ENCODE measurements around the gene GRID2.

GRCh38 chr4:92522356-92522755, 218.6 kb downstream of the GRID2 start:
- TF ChIP-seq POLR2AphosphoS5 (IDR thresholded peaks at IDR 0.05; ENCODE audit: low read depth, low read length) (no peak), TAF1 (IDR thresholded peaks at IDR 0.05; ENCODE audit: low read depth, low read length) (no peak), SPI1 (IDR thresholded peaks at IDR 0.05; ENCODE audit: low read depth, low read length) (no peak)

All from GM12891 (cell line).